SK-N-SH (cell line): Measurements from ENCODE around the gene THY1. TPM values are rescaled to one million over a fixed set of nuclear protein-coding genes. Genes with fewer than 3 reads are reported as not detected.
A peak's percentile ranks its signal among the peaks of the same experiment; 100 is the strongest.

Experiments
- CTCF ChIA-PET: fragments of 300-600, 350-600 bp; formaldehyde crosslinking; extraction: SDS; loops from one replicate; lab custom pipeline; 2021; lab: Yijun Ruan, JAX
- POLR2A ChIA-PET: fragments of 350-600 bp; sonication (Branson Sonifier 250); formaldehyde crosslinking; extraction: SDS; loops from one replicate; lab custom pipeline; 2020; ENCODE audit warnings: antibody characterized with exemption, inconsistent platforms; lab: Yijun Ruan, JAX
- DNase-seq: peaks from one replicate; pipeline ENCODE4 v3.0.0; 2012
- H2AFZ ChIP-seq: fragments of 200-600 bp; sonication (generic); 2 replicates; pipeline ENCODE4 v1.8.1; 2016; ENCODE audit warnings: antibody characterized with exemption, mild to moderate bottlenecking, low read depth
- H3F3A ChIP-seq: fragments of 200-600 bp; sonication (generic); replicated peaks from 2 replicates; pipeline ENCODE3; 2016; ENCODE audit warnings: antibody characterized with exemption, mild to moderate bottlenecking; ENCODE audit not compliant: insufficient read depth
- H3K27ac ChIP-seq, 2 experiments: fragments of 200-500 bp in 1 of 2; fragments of 200-600 bp in 1 of 2; sonication (Bioruptor generic) in 1 of 2; sonication (generic), shearing (Covaris generic) in 1 of 2; 2 replicates each; pipeline versions ENCODE4 v1.5.1 to v1.6.1; 2014 to 2016; ENCODE audit warnings: low read depth in 2 of 2, inconsistent platforms in 1 of 2, low read length in 1 of 2, mild to moderate bottlenecking in 1 of 2, mixed read lengths in 1 of 2
- H3K27me3 ChIP-seq: fragments of 200-600 bp; sonication (generic), shearing (Covaris generic); 2 replicates; pipeline ENCODE4 v1.6.1; 2016; ENCODE audit warnings: mixed run types; ENCODE audit not compliant: insufficient read depth
- H3K36me3 ChIP-seq, 2 experiments: fragments of 200-500 bp in 1 of 2; fragments of 200-600 bp in 1 of 2; sonication (Bioruptor generic) in 1 of 2; sonication (generic) in 1 of 2; replicated peaks in 1 of 2; 2 replicates each; pipeline versions ENCODE3 to v1.5.1; 2014 to 2016; ENCODE audit warnings: low read length in 1 of 2, mild to moderate bottlenecking in 1 of 2; ENCODE audit not compliant: insufficient read depth in 2 of 2, control insufficient read depth in 1 of 2
- H3K4me1 ChIP-seq, 2 experiments: fragments of 200-500 bp in 1 of 2; fragments of 200-600 bp in 1 of 2; sonication (Bioruptor generic) in 1 of 2; sonication (generic), shearing (Covaris generic) in 1 of 2; 2 replicates each; pipeline versions ENCODE4 v1.5.1 to v1.6.1; 2014 to 2016; ENCODE audit warnings: low read depth in 1 of 2, low read length in 1 of 2, mixed run types in 1 of 2; ENCODE audit not compliant: insufficient read depth in 2 of 2, control insufficient read depth in 1 of 2
- H3K4me2 ChIP-seq: fragments of 200-600 bp; sonication (generic), shearing (Covaris generic); 2 replicates; pipeline ENCODE4 v1.6.1; 2017; ENCODE audit warnings: mixed run types
- H3K4me3 ChIP-seq, 2 experiments: fragments of 200-500 bp in 1 of 2; fragments of 200-600 bp in 1 of 2; sonication (Bioruptor generic) in 1 of 2; sonication (generic), shearing (Covaris generic) in 1 of 2; 2 replicates each; pipeline versions ENCODE4 v1.5.1 to v1.8.1; 2014 to 2016; ENCODE audit warnings: low read depth in 2 of 2, inconsistent platforms in 1 of 2, low read length in 1 of 2, mild to moderate bottlenecking in 1 of 2, mixed read lengths in 1 of 2, moderate library complexity in 1 of 2
- H3K79me2 ChIP-seq: fragments of 200-600 bp; sonication (generic); 2 replicates; pipeline ENCODE4 v1.8.1; 2017; ENCODE audit warnings: mild to moderate bottlenecking; ENCODE audit not compliant: insufficient read depth
- H3K9ac ChIP-seq: fragments of 200-600 bp; sonication (generic); 2 replicates; pipeline ENCODE4 v1.6.1; 2017; ENCODE audit warnings: mixed run types
- H3K9me2 ChIP-seq: fragments of 200-600 bp; sonication (generic); 2 replicates; pipeline ENCODE4 v1.6.1; 2017; ENCODE audit warnings: mixed run types
- H3K9me3 ChIP-seq: fragments of 200-600 bp; sonication (generic); 2 replicates; pipeline ENCODE4 v1.6.1; 2017; ENCODE audit warnings: mixed run types, mild to moderate bottlenecking, moderate library complexity
- H4K20me1 ChIP-seq: fragments of 200-600 bp; sonication (generic); 2 replicates; pipeline ENCODE4 v1.6.1; 2017; ENCODE audit warnings: mild to moderate bottlenecking, mixed run types; ENCODE audit not compliant: insufficient read depth
- CHD2 ChIP-seq: fragments of 150-350 bp; IDR thresholded peaks from 2 replicates; pipeline ENCODE4 v1.6.1; 2018; ENCODE audit warnings: low read length; ENCODE audit not compliant: partially characterized antibody
- CTCF ChIP-seq: fragments of 200-600 bp; sonication (generic); IDR thresholded peaks from 2 replicates; pipeline ENCODE4 v1.6.1; 2017; ENCODE audit warnings: antibody characterized with exemption, mild to moderate bottlenecking, moderate library complexity
- FOXJ3 ChIP-seq: sonication (generic); formaldehyde crosslinking; IDR thresholded peaks from 2 replicates; pipeline ENCODE4 v1.5.1; 2020; ENCODE audit warnings: mild to moderate bottlenecking, missing genetic modification reagents
- FOXM1 ChIP-seq: IDR thresholded peaks from 2 replicates; pipeline ENCODE4 v1.4.0; 2012; ENCODE audit warnings: low read depth, mild to moderate bottlenecking
- GATA2 ChIP-seq: sonication (generic); formaldehyde crosslinking; IDR thresholded peaks from 2 replicates; pipeline ENCODE4 v1.5.0; 2020; ENCODE audit warnings: mild to moderate bottlenecking, missing genetic modification reagents
- IRF3 ChIP-seq: fragments of 150-350 bp; IDR thresholded peaks from 2 replicates; pipeline ENCODE4 v1.6.1; 2016; ENCODE audit warnings: mild to moderate bottlenecking, low read depth, low read length
- JUND ChIP-seq: IDR thresholded peaks from 2 replicates; pipeline ENCODE4 v1.4.0; 2012
- MAX ChIP-seq: IDR thresholded peaks from 2 replicates; pipeline ENCODE4 v1.4.0; 2012; ENCODE audit warnings: low read depth
- PBX3 ChIP-seq: IDR thresholded peaks from 2 replicates; pipeline ENCODE4; 2012
- POLR2AphosphoS5 ChIP-seq: IDR thresholded peaks from 2 replicates; pipeline ENCODE4 v1.6.1; 2012; ENCODE audit warnings: low read depth, low read length
- RAD21 ChIP-seq: IDR thresholded peaks from 2 replicates; pipeline ENCODE4 v1.6.1; 2012; ENCODE audit warnings: mild to moderate bottlenecking, low read length
- RCOR1 ChIP-seq: fragments of 150-350 bp; IDR thresholded peaks from 2 replicates; pipeline ENCODE4 v1.6.1; 2017; ENCODE audit warnings: antibody characterized with exemption, low read length
- TEAD4 ChIP-seq: IDR thresholded peaks from 2 replicates; pipeline ENCODE4 v1.4.0; 2012; ENCODE audit warnings: mild to moderate bottlenecking, borderline replicate concordance; ENCODE audit not compliant: insufficient read depth
- USF1 ChIP-seq: IDR thresholded peaks from 2 replicates; pipeline ENCODE4 v1.4.0; 2012; ENCODE audit warnings: low read depth, borderline replicate concordance
- YY1 ChIP-seq: IDR thresholded peaks from 2 replicates; pipeline ENCODE4 v1.4.0; 2012; ENCODE audit warnings: low read depth, mild to moderate bottlenecking
- WGBS: methylation state at CpG from one replicate; pipeline ENCODE4 v1.1.6; 2017; ENCODE audit warnings: low lambda C conversion rate; 5-methylcytosine and 5-hydroxymethylcytosine counted together
- polyA plus RNA-seq, 3 experiments: library from polyadenylated mRNA; depleted of rRNA; stranded (reverse); fragments of >200 nt; gene quantifications; 2 replicates each; pipeline ENCODE4 v1.2.3, GENCODE V29; 2012

The THY1 gene
- polyA plus RNA-seq, 1 of the 3 experiments (the other 2 are of a cell fraction) = 1,091 TPM

- H3K27ac ChIP-seq = no peak overlapping the region
- no peak overlapping the region for H3K9ac ChIP-seq
- TF ChIP-seq PBX3 = no peak
- TF ChIP-seq RAD21 = no peak
- TF ChIP-seq USF1 = no peak
- no peak for TF ChIP-seq MAX
- no peak for TF ChIP-seq IRF3
- no peak for TF ChIP-seq FOXJ3 (CRISPR knock-in tag)
- TF ChIP-seq JUND = no peak
- no peak for TF ChIP-seq CHD2
- no peak for TF ChIP-seq POLR2AphosphoS5
- no peak for TF ChIP-seq YY1
- TF ChIP-seq FOXM1 = no peak
- TF ChIP-seq GATA2 = no peak
- TF ChIP-seq RCOR1 = no peak
- TF ChIP-seq CTCF = no peak
- no peak for TF ChIP-seq TEAD4
- TF ChIP-seq, all 33 proteins: peak for 0
- H3K9me2 ChIP-seq = no peaks in the 10 kb centered on the region
- 66% methylated on average over 10 of the region's 10 CpGs for WGBS
- no peaks in the 10 kb centered on the region for H4K20me1 ChIP-seq
- H3K36me3 ChIP-seq = no peaks in the 10 kb centered on the region
- peak overlapping the region; percentile 83; the same call in 1 of the 2 replicates for H2AFZ ChIP-seq
- H3K4me1 ChIP-seq = peaks cover 4 to 48% of the 10 kb centered on the region in 2 experiments; a peak in 3 of 4 replicates
- H3K79me2 ChIP-seq = no peaks in the 10 kb centered on the region
- H3K4me3 ChIP-seq = peak overlapping the region in 1 of 2 experiments; percentile 62; a peak in 3 of 4 replicates
- DNase-seq = no peak
- H3K9me3 ChIP-seq = no peaks in the 10 kb centered on the region
- no peaks in the 10 kb centered on the region for H3K27me3 ChIP-seq
- ChIA-PET POLR2A (interaction anchor here (1.2 kb wide), 1 partner anchor 42 kb away, joined by 3 read pairs; the partner anchor contains the start of gene THY1), CTCF (interaction anchor here (0.7 to 22.5 kb wide), 32 partner anchors 8 to 309 kb away, joined by 3 to 390 read pairs (median 5); partner anchors contain the start of gene C1QTNF5)
- no peaks in the 10 kb centered on the region for H3F3A ChIP-seq
- peak overlapping the region; percentile 94 for H3K4me2 ChIP-seq
These were observed 42.2 kb downstream of the THY1 start for GRCh38 chr11:119380827-119381180.
